OCI-LY3 (cell line): ENCODE measurements around the gene IZUMO1.

ENCODE experiments used
- H2AFZ ChIP-seq: fragments of 200-600, 300-600 bp; shearing (Covaris generic); 2 replicates; pipeline ENCODE4 v1.6.0; 2014; ENCODE audit warnings: antibody characterized with exemption, low read depth, low read length
- H3K27ac ChIP-seq: fragments of 200-600, 300-600 bp; sonication (generic); 2 replicates; pipeline ENCODE4 v1.5.1; 2014; ENCODE audit warnings: mild to moderate bottlenecking, low read length, moderate library complexity, mixed read lengths
- H3K27me3 ChIP-seq: fragments of 200-600, 300-600 bp; sonication (generic); 2 replicates; pipeline ENCODE4 v1.6.1; 2014; ENCODE audit warnings: low read depth, low read length, mixed read lengths
- H3K36me3 ChIP-seq: fragments of 200-600, 300-600 bp; sonication (generic); replicated peaks from 2 replicates; pipeline ENCODE3; 2014; ENCODE audit warnings: low read depth, low read length, mixed read lengths
- H3K4me1 ChIP-seq: fragments of 300-600, 200-600 bp; sonication (generic); 2 replicates; pipeline ENCODE4 v1.6.1; 2014; ENCODE audit warnings: low read length, mixed read lengths
- H3K4me2 ChIP-seq: fragments of 200-600, 300-600 bp; sonication (generic); 2 replicates; pipeline ENCODE4 v1.6.1; 2014; ENCODE audit warnings: low read length, mixed read lengths
- H3K4me3 ChIP-seq: fragments of 300-600, 200-600 bp; sonication (generic); 2 replicates; pipeline ENCODE4 v1.5.1; 2014; ENCODE audit warnings: antibody characterized with exemption, mild to moderate bottlenecking, low read length, moderate library complexity
- H3K79me2 ChIP-seq: fragments of 300-600, 200-600 bp; shearing (Covaris generic); 2 replicates; pipeline ENCODE4 v1.6.1; 2014; ENCODE audit warnings: mild to moderate bottlenecking, low read length, mixed read lengths
- H3K9ac ChIP-seq: fragments of 300-600, 200-600 bp; shearing (Covaris generic); 2 replicates; pipeline ENCODE4 v1.6.0; 2014; ENCODE audit warnings: mild to moderate bottlenecking, low read length, moderate library complexity
- H3K9me3 ChIP-seq: fragments of 200-600, 300-600 bp; shearing (Covaris generic); 2 replicates; pipeline ENCODE4 v1.6.1; 2014; ENCODE audit warnings: low read length, mixed read lengths; ENCODE audit not compliant: insufficient read depth
- H4K20me1 ChIP-seq: fragments of 200-600, 300-600 bp; sonication (generic); 2 replicates; pipeline ENCODE4 v1.6.1; 2016; ENCODE audit warnings: low read length, mixed read lengths; ENCODE audit not compliant: insufficient read depth
- EZH2phosphoT487 ChIP-seq: fragments of 200-600 bp; shearing (Covaris generic); IDR thresholded peaks from 2 replicates; pipeline ENCODE4 v1.6.1; 2018; ENCODE audit warnings: antibody characterized with exemption, mixed run types, low read depth
- TF ChIP-seq, protein P1 (sequence below): fragments of 200-600, 300-600 bp; sonication (generic); IDR thresholded peaks from 2 replicates; pipeline ENCODE4 v1.5.1; 2014; ENCODE audit warnings: antibody characterized with exemption, low read length, low read depth

IZUMO1 gene

GRCh38 chr19:48760504-48761205, 13.9 kb upstream of the IZUMO1 start:
- no peaks in the 10 kb centered on the region for H3K36me3 ChIP-seq
- H3K4me2 ChIP-seq = peak overlapping the region; percentile 16
- H4K20me1 ChIP-seq = no peaks in the 10 kb centered on the region
- H3K27ac ChIP-seq = no peak overlapping the region
- no peaks in the 10 kb centered on the region for H3K79me2 ChIP-seq
- H2AFZ ChIP-seq = peak overlapping the region; percentile 77
- H3K27me3 ChIP-seq = peaks cover 12% of the 10 kb centered on the region
- no peak overlapping the region for H3K9ac ChIP-seq
- H3K9me3 ChIP-seq = no peaks in the 10 kb centered on the region
- TF ChIP-seq EZH2phosphoT487 = no peak
- TF ChIP-seq, protein P1, sequence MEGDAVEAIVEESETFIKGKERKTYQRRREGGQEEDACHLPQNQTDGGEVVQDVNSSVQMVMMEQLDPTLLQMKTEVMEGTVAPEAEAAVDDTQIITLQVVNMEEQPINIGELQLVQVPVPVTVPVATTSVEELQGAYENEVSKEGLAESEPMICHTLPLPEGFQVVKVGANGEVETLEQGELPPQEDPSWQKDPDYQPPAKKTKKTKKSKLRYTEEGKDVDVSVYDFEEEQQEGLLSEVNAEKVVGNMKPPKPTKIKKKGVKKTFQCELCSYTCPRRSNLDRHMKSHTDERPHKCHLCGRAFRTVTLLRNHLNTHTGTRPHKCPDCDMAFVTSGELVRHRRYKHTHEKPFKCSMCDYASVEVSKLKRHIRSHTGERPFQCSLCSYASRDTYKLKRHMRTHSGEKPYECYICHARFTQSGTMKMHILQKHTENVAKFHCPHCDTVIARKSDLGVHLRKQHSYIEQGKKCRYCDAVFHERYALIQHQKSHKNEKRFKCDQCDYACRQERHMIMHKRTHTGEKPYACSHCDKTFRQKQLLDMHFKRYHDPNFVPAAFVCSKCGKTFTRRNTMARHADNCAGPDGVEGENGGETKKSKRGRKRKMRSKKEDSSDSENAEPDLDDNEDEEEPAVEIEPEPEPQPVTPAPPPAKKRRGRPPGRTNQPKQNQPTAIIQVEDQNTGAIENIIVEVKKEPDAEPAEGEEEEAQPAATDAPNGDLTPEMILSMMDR = no peak
- peaks cover 5% of the 10 kb centered on the region; the same call in 1 of the 2 replicates for H3K4me1 ChIP-seq
- H3K4me3 ChIP-seq = no peak overlapping the region

GRCh38 chr19:48757741-48758144, 11.0 kb upstream of the IZUMO1 start:
- Histone ChIP-seq H3K79me2 (no peaks in the 10 kb centered on the region), H3K36me3 (no peaks in the 10 kb centered on the region), H3K4me2 (no peak overlapping the region), H3K27me3 (peaks cover 9% of the 10 kb centered on the region), H4K20me1 (no peaks in the 10 kb centered on the region), H3K27ac (no peak overlapping the region), H2AFZ (no peak overlapping the region), H3K9ac (no peak overlapping the region), H3K9me3 (no peaks in the 10 kb centered on the region), H3K4me3 (no peak overlapping the region), H3K4me1 (peaks cover 8% of the 10 kb centered on the region; the same call in 1 of the 2 replicates)
- TF ChIP-seq EZH2phosphoT487 = no peak
- TF ChIP-seq, protein P1 = no peak

GRCh38 chr19:48757089-48757675, 10.5 kb upstream of the IZUMO1 start:
- Histone ChIP-seq H3K4me1 (peaks cover 8% of the 10 kb centered on the region; the same call in 1 of the 2 replicates), H3K9me3 (no peaks in the 10 kb centered on the region), H3K79me2 (no peaks in the 10 kb centered on the region), H3K4me2 (no peak overlapping the region), H3K4me3 (no peak overlapping the region), H3K9ac (no peak overlapping the region), H3K27ac (no peak overlapping the region), H2AFZ (no peak overlapping the region), H4K20me1 (no peaks in the 10 kb centered on the region), H3K27me3 (peaks cover 6% of the 10 kb centered on the region), H3K36me3 (no peaks in the 10 kb centered on the region)
- no peak for TF ChIP-seq EZH2phosphoT487
- TF ChIP-seq, protein P1 = no peak

- Histone ChIP-seq H3K9ac (no peak overlapping the region), H3K4me2 (no peak overlapping the region), H3K9me3 (no peaks in the 10 kb centered on the region), H3K27me3 (peaks cover 6% of the 10 kb centered on the region), H4K20me1 (no peaks in the 10 kb centered on the region), H2AFZ (no peak overlapping the region), H3K36me3 (no peaks in the 10 kb centered on the region), H3K4me1 (peaks cover 8% of the 10 kb centered on the region; the same call in 1 of the 2 replicates), H3K79me2 (no peaks in the 10 kb centered on the region), H3K4me3 (no peak overlapping the region), H3K27ac (no peak overlapping the region)
- TF ChIP-seq, protein P1 = no peak
- no peak for TF ChIP-seq EZH2phosphoT487
Measured at GRCh38 chr19:48756686-48757085, 10.0 kb upstream of the IZUMO1 start.
